ENCODE measurements around the gene UMOD.
"Not testable (repeated sequence)": the region's sequence is repeated elsewhere in the genome, so short reads cannot be mapped to it uniquely, and the experiment has no call there.

Gene UMOD

DNA sequence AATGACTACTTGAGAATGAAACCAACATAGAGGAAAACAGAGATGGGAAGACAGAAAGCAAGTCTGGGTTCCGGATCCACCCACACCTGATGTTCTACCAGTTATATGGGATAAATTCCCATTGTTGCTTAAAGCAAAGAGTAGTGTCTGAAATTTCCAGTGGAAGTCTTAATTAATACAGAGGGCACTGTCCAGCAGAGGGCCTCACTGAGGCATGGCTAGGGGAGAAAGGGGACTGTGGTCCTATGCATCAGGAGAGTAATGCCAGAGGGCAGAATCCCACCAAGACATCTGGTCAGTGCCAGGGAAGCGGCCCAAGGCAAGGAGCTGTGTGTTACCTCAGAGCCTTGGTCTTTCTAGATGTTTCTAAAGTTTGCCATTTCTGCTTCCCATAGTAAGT lies 7.5 kb upstream of the UMOD start:
- no peak for DNase-seq

DNA sequence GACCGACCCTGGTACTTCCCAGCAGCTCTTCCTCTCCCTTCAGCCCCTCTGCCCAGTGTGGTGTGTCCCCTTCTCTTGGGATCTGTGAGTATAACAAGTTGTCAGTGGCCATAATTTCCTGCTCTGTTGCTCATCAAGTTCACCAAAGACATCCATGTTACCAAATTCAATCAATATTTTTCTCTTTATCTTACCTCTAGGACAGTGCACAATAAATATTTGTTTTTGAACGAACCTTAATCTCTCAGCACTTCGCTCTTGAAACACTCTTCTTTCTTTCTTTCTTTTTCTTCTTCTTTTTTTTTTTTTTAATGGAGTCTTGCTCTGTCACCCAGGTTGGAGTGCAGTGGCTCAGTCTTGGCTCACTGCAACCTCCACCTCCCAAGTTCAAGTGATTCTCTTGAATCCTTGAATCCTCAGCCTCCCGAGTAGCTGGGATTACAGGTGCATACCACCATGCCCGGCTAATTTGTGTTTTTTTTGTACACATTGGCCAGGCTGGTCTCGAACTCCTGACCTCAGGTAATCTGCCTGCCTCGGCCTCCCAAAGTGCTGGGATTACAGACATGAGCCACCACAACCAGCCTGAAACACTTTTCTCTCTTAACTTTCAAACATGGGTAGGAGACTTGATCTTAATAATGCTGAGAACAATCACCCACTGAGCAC lies 2.7 kb upstream of the UMOD start:
- DNase-seq: no peak

DNA sequence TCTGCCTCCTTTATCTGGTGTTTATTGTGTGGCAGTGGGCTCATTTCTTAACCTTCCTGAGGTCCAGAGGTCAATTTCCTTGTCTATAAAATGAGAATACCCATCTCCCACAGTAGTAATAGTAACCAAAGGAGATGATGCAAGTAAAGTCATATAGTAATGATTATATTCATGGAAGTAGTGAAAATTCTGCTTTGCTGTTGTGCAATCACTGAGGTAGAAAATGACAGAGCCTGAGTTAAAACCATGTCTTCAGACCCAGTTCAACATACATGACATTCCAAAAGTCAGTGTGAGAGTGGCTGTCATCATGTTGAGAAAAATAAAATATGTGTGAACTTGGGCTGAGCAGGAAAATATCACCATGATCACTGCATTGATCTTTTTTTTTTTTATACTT lies 864 bp upstream of the UMOD start:
- DNase-seq: no peak

DNA sequence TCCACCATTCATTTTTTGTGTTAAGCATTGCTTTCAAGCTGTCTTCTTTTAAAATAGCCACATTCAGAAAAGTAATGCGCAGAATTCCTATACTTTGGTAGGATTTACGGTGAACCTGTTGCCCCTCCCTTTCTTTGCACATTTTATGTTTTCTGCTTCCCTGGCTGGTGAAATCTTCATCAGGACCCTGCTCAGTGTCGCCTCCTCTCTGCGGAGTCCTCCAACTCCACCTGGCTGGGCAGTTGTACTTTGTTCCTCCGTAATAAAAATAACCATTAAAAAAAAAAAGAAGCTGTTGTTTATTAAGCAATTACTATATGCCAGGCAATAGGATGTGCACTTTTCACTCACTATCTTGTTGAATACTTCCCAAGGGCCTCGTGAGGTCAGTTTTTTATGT lies 2.9 kb downstream of the UMOD start:
- no peak for DNase-seq

DNA sequence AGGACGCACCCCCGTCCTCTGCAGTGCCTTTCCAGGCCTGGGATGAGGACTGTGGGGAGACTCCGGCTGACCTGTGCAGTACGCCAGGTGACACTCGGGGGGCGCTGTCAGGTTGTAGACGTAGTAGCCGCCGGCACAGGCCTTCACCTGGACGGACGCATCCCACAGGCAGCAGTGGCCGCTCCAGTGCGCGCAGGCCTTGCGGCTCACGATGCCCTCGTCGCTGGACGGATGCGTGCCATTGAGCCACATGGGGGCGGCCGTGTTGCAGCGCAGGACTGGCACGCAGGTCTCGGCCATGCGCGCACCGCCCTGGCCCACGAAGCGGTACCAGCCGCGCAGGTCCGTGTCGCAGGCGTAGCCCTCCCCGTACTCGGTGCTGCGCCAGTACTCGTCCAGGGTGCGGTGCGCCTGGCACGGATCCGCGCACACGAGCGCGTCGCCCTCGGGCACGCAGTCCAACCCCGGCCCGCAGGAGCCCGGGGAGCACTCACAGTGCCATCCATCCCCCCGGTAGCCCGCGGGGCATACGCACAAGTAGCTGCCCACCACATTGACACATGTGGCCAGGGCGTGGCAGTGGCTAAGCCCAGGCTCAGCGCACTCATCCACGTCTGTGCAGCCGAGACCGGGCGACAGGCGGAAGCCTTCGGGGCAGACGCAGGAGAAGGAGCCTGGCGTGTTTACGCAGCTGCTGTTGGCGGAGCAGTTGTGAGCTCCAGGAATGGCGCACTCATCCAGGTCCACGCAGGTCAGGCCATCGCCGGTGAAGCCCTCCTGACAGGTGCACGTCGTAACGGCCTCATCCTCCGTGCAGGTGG lies 3.9 kb downstream of the UMOD start:
- no peak for DNase-seq

DNA sequence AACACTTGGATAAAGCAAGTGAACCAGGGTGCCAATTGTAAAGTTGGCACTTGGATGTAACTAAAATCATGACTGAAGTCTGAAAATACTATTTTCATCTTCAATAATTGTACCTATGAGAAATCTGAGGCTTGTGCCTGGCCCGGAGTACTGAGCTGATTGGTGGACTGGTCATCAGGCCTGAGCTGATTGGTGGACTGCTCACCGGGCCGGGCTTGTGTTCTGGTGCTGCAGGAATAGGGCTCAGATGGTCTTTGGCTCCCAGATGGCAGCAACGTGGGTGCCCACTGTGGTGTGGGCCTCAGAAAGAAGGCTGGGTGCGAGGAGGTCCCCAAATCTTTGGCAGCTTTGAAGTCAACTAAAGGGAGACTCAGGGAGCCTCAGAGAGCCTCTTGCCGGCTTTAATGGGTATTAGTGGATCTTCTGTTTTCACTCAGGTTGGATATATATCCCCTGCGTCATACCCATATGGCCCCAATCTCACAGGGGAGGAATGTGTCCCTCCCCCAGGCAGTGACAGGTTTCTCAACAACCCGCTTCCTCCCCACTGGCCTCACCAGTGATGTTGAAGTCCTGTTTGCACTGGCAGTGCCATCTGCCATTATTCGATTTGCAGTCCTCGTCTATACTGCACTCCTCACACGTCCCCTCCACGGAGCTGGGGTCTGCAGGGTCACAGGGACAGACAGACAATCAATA lies 4.7 kb downstream of the UMOD start:
- no peak for DNase-seq

DNA sequence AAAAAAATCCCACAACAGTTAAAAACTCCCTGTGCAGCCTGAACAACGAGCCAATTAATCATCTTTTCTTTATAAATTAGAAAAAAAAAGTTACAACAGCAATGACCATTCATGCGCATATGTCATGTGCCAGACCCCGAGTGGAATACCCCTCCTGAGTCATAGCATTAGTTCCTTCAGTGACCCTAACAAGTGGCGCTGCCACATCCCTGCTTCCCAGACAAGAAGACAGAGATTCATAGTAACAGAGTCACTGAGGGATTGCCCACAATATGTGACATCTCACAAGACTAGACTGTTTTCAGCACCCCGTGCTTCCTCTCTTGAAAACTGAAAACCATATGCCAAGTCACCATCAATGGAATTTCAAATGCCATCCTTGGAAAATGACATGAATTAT lies 7.9 kb downstream of the UMOD start:
- DNase-seq: no peak

DNA sequence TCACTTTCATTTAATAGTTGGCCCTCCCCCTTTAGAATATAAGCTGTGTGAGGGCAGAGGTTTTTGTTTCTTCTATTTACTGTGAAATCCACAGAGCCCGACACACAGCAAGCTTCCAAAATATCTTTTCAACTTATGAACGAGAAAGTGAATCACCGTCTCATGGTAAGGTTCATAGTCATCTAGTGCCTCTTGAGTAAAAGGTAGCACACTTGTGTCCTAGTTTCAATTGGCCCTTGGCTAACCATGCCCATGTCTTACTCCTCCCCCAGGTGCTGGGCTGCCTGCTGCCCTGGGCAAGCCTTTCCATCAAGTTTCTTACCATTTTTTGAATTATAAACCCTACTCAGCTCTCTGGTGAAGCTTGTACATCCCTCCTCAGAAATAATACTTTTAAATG lies 12.8 kb downstream of the UMOD start:
- no peak for DNase-seq

DNA sequence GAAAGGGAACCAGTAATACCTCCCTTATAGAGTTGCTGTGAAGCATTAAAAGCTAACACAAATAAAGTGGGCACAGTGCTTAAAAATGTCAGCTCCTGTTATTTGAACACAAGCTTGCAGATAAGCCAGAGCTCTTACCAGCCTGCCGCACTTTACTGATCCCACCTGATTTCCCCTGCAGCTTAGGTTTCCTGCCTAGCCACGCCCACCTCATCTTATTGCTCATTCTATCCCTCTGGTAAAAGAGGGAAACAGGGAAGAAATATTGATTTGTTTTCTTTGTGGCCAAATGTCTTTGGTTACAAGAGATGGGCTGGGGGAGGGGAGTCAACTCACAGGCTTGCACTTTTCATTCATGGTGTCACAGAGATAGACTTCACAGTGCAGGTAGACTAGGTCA lies 15.6 kb downstream of the UMOD start:
- DNase-seq: no peak

DNA sequence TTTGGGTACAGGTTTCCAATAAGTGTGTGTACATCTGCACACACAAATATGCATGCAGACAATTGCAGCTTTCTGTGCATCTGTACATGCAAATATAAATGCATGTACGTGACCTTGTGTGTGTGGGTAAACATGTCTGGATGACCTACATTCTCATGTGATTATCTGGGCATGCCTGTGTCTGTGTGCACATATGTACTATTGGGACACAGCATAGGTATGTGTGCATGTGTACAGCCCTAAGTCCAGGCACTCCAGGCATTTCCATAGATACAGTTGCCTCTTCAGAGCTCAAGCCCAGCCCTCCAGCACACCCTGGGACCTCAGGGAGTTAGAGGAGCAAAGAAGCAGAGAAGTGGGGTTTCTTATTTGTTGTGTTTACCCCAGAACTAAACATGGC lies 18.1 kb downstream of the UMOD start:
- DNase-seq: no peak

DNA sequence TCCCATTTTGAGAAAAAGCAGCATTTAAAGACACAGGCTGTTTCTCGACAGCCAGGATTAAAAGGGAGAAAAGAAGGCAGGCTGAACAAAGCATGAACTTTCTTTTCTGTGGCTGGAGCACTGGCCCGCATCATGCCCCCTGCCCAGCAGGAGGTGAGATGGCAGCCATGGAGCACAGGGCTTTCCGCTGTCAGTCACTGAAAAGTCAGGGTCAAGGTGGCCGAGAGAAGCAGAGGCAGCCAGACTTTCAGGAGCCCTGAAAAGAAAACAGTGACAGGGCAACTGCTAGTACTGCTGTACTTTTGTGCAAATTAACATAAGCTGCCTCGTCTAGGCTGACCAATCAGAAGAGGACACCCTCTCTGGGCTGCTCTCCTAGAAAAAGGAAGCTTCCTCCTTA lies 19.4 kb downstream of the UMOD start:
- DNase-seq: no peak

DNA sequence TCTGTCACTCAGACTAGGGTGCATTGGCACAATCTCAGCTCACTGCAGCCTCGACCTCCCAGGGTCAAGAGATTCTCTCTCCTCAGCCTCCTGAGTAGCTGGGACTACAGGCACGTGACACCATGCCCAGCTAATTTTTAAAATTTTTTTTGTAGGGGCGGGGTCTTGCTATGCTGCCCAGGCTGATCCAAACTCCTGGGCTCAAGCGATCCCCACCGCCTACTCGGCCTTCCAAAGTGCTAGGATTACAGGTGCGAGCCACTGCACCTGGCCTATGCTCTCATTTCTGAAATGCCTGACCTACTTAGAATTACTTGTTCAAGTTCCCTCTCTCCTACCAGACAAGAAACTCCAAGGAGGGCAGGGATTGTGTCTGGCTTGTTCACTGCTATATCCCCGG lies 20.1 kb downstream of the UMOD start:
- no peak for DNase-seq

DNA sequence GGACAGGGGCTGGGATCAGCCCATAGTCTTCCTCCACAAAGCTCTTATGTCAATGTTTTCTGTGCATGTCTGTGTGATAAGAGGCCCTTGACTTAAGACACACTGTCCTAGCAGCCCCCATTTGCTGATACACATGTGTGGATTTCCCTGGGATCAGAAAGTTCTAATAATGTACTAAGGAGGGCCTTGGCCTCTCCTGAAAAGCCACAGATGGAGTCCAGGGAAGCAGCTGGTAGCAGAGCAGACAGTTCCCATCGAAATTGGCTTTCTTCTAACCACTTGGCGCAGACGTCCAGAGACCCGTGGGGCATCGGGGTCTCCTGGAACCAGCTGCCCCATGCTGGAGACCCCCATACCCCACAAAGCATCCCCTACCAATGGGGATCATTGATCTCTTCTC lies 20.9 kb downstream of the UMOD start:
- DNase-seq: no peak

DNA sequence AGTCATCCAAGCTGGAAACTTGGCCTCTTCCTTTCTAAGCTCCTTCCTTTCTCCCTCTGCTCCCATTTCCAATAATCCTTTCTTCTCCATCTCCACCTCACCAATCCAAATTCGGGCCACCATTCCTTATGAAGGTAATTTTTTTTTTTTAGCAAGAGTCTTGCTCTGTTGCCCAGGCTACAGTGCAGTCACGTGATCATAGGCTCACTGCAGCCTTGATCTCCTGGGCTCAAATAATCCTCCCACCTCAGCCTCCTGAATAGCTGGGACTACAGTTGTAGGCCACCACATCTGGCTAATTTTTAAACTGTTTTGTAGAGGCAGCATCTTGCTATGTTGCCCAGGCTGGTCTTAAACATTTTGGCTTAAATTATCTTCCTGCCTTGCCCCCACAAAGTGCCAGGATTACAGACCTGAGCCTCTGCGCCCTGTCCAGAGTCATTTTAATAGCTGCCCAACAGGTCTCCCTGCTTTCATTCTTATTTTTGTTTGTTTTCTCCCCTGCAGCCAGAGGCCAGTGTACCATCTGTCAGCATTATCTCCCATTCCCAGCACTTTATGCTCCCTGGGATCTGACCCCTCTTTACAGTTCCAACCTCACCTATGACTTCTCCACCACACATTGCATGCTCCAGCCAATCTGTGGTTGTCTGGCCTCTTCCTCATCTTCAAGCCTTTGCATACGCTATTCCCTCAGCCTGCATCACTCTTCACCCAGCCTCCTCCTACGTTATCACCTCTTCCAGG lies 22.9 kb downstream of the UMOD start:
- no peak for DNase-seq

DNA sequence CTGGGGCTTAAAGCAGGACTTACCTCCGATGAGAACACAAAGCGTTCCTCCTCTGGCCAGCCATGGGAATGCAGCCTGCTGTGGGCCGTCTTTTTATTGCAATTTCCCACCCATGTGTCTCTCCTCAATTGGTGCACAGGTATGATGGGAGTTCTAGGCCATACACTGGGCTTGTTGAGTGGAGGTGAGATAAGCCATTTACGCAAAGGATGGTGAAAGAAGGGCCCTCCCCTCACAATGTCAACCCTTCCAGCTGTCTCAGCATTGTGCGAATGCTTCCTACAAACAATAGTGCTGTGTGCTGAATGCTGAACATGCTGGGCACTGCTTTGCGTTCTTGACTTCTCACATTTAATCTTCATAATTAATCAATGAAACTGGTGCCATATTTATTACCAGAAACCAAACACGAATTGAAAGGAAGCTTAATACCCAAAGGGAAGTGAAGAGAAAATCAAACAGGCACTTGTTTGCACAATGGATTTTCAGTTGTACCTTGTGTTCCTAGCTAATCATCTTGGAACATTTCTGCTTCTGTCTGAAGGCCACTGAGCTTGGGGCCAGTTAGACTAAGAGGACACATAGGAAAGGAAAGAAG lies 25.0 kb downstream of the UMOD start, which contains the start of gene GP2:
TSS of gene GP2 (minus strand) at position 70 of the 598 bp plus-strand sequence. CDS start 1,082 bp downstream, outside the sequence.
- no peak for DNase-seq

DNA sequence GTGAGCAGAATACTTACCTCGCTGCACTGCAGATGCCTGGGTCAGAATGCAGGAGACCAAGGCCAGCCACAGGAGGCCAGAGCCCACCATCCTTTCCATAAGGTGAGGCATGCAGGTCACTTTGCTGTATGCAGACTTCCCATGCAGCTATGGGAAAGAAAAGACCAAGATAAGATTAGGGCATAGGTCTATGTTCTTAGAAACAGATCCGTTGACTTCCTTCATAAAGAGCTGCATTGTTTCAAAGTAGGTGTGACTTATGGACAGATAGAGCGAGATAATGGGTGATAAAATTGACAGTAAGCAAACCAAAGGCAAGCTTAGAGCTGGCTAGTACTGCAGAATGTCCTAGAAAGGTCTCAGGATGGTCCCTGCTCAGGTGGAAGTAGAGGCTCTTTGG lies 26.2 kb downstream of the UMOD start:
- no peak for DNase-seq

DNA sequence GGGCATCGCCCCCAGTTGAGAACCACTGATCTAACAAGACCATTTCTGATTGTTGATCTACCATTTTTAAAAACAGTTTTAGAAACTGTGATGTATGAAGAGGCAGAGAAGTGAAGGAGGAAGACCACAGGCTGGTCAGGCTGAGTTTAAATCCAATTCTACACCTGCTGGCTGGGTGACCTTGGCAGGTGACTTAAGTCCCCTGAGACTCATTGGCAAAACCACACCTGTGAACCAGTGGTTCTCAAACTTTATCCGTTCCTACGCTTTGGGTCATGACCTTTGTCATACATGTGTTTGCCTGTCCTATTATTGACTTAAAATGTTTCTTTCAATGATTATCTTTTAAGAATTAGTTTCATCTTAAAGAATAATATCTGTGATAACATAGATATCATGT lies 27.5 kb downstream of the UMOD start:
- DNase-seq: no peak

DNA sequence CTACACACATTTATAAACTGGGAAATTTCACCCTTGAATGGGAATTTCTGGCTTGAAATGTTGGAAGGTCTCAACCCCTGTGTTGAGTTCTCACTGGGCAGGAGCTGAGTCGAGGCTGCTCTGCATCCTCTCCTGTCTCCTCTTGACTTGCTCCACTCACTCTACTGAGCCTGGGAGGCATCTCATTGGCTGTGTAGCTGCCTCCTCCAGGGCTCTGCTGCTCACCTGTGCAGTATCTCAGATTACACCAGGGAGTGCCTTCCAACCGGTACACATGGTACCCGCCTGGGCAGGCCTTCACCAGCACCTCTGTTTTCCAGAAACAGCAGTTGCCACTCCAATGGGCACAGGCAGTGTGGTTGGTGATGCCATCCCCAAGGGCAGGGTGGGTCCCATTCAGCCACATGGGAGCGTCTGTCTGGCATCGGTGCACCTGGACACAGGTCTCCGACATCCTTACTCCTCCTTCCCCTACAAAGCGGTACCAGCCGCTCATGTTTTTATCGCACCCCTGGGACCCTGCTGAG lies 28.9 kb downstream of the UMOD start:
- DNase-seq: no peak

DNA sequence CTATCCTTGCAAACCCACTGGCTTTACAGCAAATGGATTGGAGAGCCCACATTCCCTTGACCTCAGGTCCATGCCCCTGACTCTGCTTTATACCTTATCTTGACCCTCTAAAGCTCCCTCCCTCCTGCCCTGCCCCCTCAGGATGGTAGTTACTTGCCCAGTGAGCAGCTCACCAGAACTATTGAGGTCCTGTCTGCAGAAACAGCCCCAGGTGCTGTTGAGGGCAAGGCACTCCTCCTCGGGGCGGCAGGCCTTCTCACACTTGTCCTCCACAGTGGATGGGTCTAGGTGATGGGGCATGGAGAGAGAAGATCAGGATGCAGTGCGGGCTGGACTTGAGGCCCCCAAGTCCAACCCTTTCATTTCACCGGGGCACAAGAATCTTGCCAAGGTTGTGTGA lies 29.8 kb downstream of the UMOD start:
- no peak for DNase-seq

DNA sequence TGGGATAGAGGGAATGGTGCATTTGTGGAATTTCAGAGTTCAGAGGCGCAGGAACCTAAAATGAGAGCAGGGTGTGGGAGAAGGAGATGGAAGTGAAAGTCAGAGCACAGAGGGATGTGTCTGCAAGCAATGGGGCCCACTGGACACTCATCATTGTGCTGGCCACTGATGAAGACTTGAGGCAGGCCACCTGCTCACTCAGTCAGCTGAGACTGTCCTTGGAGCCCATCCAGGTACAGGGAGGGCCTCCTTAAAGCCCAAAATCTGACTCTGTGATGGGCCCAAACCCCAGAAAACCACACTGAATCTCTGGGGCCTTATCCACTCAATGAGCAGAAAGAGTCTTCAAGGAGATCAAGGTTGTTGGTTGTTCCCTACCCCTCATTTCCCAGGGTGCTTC lies 30.8 kb downstream of the UMOD start:
- DNase-seq: no peak

DNA sequence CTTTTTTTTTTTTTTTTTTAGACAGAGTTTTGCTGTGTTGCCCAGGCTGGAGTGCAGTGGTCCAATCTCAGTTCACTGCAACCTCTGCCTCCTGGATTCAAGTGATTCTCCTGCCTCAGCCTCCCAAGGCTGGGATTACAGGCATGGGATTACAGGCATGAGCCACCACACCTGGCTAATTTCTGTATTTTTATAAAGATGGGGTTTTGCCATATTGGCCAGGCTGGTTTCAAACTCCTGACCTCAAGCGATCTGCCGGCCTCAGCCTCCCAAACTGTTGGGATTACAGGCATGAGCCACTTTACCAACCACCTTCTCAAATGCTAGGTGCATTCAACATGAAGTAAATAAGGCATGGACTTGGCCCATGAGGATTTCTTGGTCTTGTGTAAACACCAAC lies 31.5 kb downstream of the UMOD start:
- not testable (repeated sequence) for DNase-seq

DNA sequence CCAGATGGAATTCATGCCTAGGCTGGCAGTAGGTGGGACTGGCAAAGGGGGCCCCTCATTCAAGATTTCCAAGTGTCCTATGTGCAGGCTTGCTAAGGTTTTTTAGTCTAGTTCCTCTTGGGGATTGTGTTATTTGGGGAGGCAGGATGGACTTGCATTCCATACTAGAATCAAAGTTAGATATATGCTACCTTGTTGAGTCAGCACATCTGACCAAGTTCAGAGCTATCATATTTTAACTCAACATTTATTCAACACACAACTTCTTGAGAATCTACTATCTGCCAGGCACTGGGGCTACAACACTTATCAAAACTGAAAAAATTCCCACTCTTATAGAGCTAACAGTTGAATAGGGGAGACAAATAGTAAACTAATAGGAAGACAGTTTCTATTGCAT lies 31.9 kb downstream of the UMOD start:
- DNase-seq: no peak

DNA sequence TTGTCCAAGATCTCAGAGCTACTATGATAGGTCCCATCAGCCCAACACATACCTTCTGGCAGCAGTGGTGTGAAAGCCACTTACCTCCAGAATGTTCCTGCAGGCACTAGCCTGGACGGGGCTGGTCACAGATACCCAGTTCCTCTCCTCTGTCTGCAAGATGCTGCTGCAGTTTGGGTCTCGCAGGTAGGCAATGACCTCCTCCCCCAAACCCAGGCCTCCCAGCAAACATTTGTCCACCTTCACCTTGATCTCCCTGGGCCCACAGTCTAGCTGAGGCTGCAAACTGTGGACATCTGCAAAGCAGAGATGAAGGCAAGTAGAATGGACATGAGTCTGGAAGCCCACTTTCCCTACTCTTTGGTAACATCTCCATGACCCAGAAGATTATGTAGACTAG lies 32.3 kb downstream of the UMOD start:
- no peak for DNase-seq
